Cardiac muscle cell (in vitro differentiated cells and primary cell): ENCODE measurements around the gene PIK3C2B. TPM values are rescaled to one million over a fixed set of nuclear protein-coding genes. Genes with fewer than 3 reads are reported as not detected.

Source experiments
- DNase-seq, 2 donors: peaks; one replicate each; pipeline versions ENCODE4 v3.0.0 to v3.0.0-alpha.2; 2010 to 2017; ENCODE audit warnings: low read depth in 1 of 2, low spot score in 1 of 2
- H3K27ac ChIP-seq: fragments of 200-600 bp; sonication (generic); 2 replicates; pipeline ENCODE4 v1.5.1; 2016
- H3K27me3 ChIP-seq: fragments of 200-600 bp; sonication (generic); 2 replicates; pipeline ENCODE4 v1.6.0; 2016; ENCODE audit warnings: control low read depth
- H3K36me3 ChIP-seq: fragments of 200-600 bp; sonication (generic); 2 replicates; pipeline ENCODE4 v1.5.1; 2016; ENCODE audit warnings: control low read depth
- H3K4me1 ChIP-seq: fragments of 200-600 bp; sonication (generic); 2 replicates; pipeline ENCODE4 v1.8.1; 2017; ENCODE audit warnings: low read depth, mild to moderate bottlenecking, mixed run types
- H3K4me3 ChIP-seq: fragments of 200-600 bp; sonication (generic); 2 replicates; pipeline ENCODE4 v1.5.1; 2016; ENCODE audit warnings: mild to moderate bottlenecking
- H3K9me3 ChIP-seq: fragments of 200-600 bp; sonication (generic); 2 replicates; pipeline ENCODE4 v1.5.1; 2017; ENCODE audit warnings: low read depth, mild to moderate bottlenecking, control low read depth
- CTCF ChIP-seq: IDR thresholded peaks from 2 replicates; pipeline ENCODE4 v1.5.1; 2012; ENCODE audit warnings: low read depth, mild to moderate bottlenecking, low read length
- polyA plus RNA-seq: library from polyadenylated mRNA; unstranded; fragments of >200 nt; fragmentation: Nextera tagmentation; extraction: Ambion mirVana; gene quantifications from 2 replicates; pipeline ENCODE4 v1.2.1, GENCODE V29; 2016
- total RNA-seq: library from RNA; depleted of rRNA; stranded (reverse); fragments of >200 nt; gene quantifications from 2 replicates; pipeline ENCODE4 v1.2.3, GENCODE V29; 2016

The PIK3C2B gene
- total and polyA plus RNA-seq, 2 experiments from 2014 or later: 11.2 to 23.3 TPM

GRCh38 chr1:204530932-204531331 lies 36.3 kb upstream of the PIK3C2B start:
- H3K4me1 ChIP-seq: no peaks in the 10 kb centered on the region
- H3K4me3 ChIP-seq: no peak overlapping the region
- TF ChIP-seq CTCF: no peak
- no peak overlapping the region for H3K27ac ChIP-seq
- H3K36me3 ChIP-seq: peaks cover 70% of the 10 kb centered on the region
- no peaks in the 10 kb centered on the region for H3K27me3 ChIP-seq
- H3K9me3 ChIP-seq: no peaks in the 10 kb centered on the region
- DNase-seq: no peak

- no peak for TF ChIP-seq CTCF
- Histone ChIP-seq H3K9me3 (no peaks in the 10 kb centered on the region), H3K4me3 (no peak overlapping the region), H3K36me3 (peaks cover 64% of the 10 kb centered on the region), H3K27ac (no peak overlapping the region), H3K27me3 (no peaks in the 10 kb centered on the region), H3K4me1 (no peaks in the 10 kb centered on the region)
- DNase-seq: no peak
Measured at GRCh38 chr1:204529371-204529895, 34.8 kb upstream of the PIK3C2B start.

- Histone ChIP-seq H3K27me3 (no peaks in the 10 kb centered on the region), H3K36me3 (peaks cover 59% of the 10 kb centered on the region)
Measured at GRCh38 chr1:204528677-204529076, 34.1 kb upstream of the PIK3C2B start.

GRCh38 chr1:204528241-204528640 lies 33.6 kb upstream of the PIK3C2B start:
- Histone ChIP-seq H3K27me3 (no peaks in the 10 kb centered on the region), H3K36me3 (peaks cover 58% of the 10 kb centered on the region), H3K4me3 (no peak overlapping the region), H3K4me1 (no peaks in the 10 kb centered on the region), H3K27ac (no peak overlapping the region), H3K9me3 (no peaks in the 10 kb centered on the region)
- TF ChIP-seq CTCF: no peak
- DNase-seq: no peak

More at GRCh38 chr1:204528677-204529076, 34.1 kb upstream of the PIK3C2B start:
- Histone ChIP-seq H3K4me1 (no peaks in the 10 kb centered on the region), H3K27ac (no peak overlapping the region), H3K9me3 (no peaks in the 10 kb centered on the region), H3K4me3 (no peak overlapping the region)
- DNase-seq: no peak
- TF ChIP-seq CTCF: no peak

GRCh38 chr1:204524986-204525385 lies 30.4 kb upstream of the PIK3C2B start:
- Histone ChIP-seq H3K4me1 (no peaks in the 10 kb centered on the region), H3K4me3 (no peak overlapping the region), H3K36me3 (peaks cover 30% of the 10 kb centered on the region), H3K9me3 (no peaks in the 10 kb centered on the region), H3K27me3 (no peaks in the 10 kb centered on the region), H3K27ac (no peak overlapping the region)
- no peak for TF ChIP-seq CTCF
- no peak for DNase-seq
